Stimulated activated CD8-positive, alpha-beta memory T cell treated with anti-CD3 and anti-CD28 coated beads, Interleukin-7, amount 100 ng/mL, for 48 hours (primary cell): ENCODE results near the gene HCLS1.

ENCODE experiments used
- DNase-seq, 2 donors: peaks; one replicate each; pipeline ENCODE4 v3.0.0-alpha.2; 2020; ENCODE audit warnings: low read depth in 1 of 2; ENCODE audit errors: extremely low read depth in 1 of 2

HCLS1 gene

GRCh38 chr3:121658716-121659435 lies 1.8 kb downstream of the HCLS1 start:
- no peak for DNase-seq

GRCh38 chr3:121654493-121655385 lies 6.0 kb downstream of the HCLS1 start:
- DNase-seq = no peak

- no peak for DNase-seq
These were observed 9.0 kb downstream of the HCLS1 start for GRCh38 chr3:121651684-121652083.

- no peak for DNase-seq
These were observed 11.1 kb downstream of the HCLS1 start for GRCh38 chr3:121649645-121650044.

- DNase-seq = no peak
These were observed 12.3 kb downstream of the HCLS1 start for GRCh38 chr3:121648219-121648958.

- no peak for DNase-seq
These were observed 15.6 kb downstream of the HCLS1 start for GRCh38 chr3:121645054-121645453.

- no peak for DNase-seq
These were observed 17.9 kb downstream of the HCLS1 start for GRCh38 chr3:121642601-121643314.

GRCh38 chr3:121641127-121641526 lies 19.6 kb downstream of the HCLS1 start:
- DNase-seq = no peak

- DNase-seq = no peak
These were observed 22.8 kb downstream of the HCLS1 start for GRCh38 chr3:121637922-121638321.

- DNase-seq = no peak
These were observed 30.3 kb downstream of the HCLS1 start for GRCh38 chr3:121630355-121630754.

- DNase-seq = no peak
These were observed 31.1 kb downstream of the HCLS1 start for GRCh38 chr3:121629601-121630000.

GRCh38 chr3:121627622-121628021 lies 33.1 kb downstream of the HCLS1 start:
- no peak for DNase-seq

GRCh38 chr3:121627211-121627610 lies 33.5 kb downstream of the HCLS1 start:
- no peak for DNase-seq

GRCh38 chr3:121626495-121626894 lies 34.2 kb downstream of the HCLS1 start:
- DNase-seq = no peak

GRCh38 chr3:121624147-121624899 lies 36.4 kb downstream of the HCLS1 start:
- DNase-seq = no peak

GRCh38 chr3:121621491-121621890 lies 39.2 kb downstream of the HCLS1 start:
- no peak for DNase-seq

GRCh38 chr3:121619691-121620090 lies 41.0 kb downstream of the HCLS1 start:
- DNase-seq = no peak

- no peak for DNase-seq
These were observed 54.6 kb downstream of the HCLS1 start for GRCh38 chr3:121606106-121606505.

- DNase-seq = no peak
These were observed 55.9 kb downstream of the HCLS1 start for GRCh38 chr3:121604759-121605158.

GRCh38 chr3:121601212-121601812 lies 59.4 kb downstream of the HCLS1 start:
- DNase-seq = no peak
